Measurements from ENCODE around the gene ST14.

DNA sequence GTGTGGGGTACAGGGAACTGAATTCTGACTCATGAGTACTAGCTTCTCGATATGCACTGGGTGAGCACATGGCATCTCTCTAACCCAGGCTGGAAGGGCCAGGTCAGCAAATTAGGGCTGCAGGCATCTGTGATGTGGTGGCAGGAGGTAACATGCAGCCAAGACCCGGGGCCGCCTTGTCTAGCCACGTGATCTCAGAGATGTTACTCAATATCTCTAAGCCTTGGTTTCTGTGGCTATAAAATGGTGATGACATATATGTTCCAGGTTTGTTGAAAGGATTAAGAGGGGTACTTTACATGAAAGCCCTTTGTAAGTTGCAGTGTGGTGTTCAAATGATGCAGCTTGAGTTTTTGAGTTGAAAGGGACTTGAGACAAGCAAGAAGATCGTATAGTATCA, 3.2 kb downstream of the ST14 start:
- TF ChIP-seq HDGF (IDR thresholded peaks at IDR 0.05; ENCODE audit: borderline replicate concordance) (no peak), TARDBP (IDR thresholded peaks at IDR 0.05) (no peak), FOXA1 (IDR thresholded peaks at IDR 0.05) (no peak), SUZ12 (IDR thresholded peaks at IDR 0.05) (no peak)
- TF ChIP-seq, protein P1, sequence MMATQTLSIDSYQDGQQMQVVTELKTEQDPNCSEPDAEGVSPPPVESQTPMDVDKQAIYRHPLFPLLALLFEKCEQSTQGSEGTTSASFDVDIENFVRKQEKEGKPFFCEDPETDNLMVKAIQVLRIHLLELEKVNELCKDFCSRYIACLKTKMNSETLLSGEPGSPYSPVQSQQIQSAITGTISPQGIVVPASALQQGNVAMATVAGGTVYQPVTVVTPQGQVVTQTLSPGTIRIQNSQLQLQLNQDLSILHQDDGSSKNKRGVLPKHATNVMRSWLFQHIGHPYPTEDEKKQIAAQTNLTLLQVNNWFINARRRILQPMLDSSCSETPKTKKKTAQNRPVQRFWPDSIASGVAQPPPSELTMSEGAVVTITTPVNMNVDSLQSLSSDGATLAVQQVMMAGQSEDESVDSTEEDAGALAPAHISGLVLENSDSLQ (IDR thresholded peaks at IDR 0.05) = no peak

All from HEK293T (cell line).